NCI-H1417 (cell line): ENCODE measurements around the gene PROC.
A peak's percentile ranks its signal among the peaks of the same experiment; 100 is the strongest.
"Not testable (repeated sequence)": the region's sequence is repeated elsewhere in the genome, so short reads cannot be mapped to it uniquely, and the experiment has no call there.

Experiments used
- DNase-seq, 3 experiments: peaks; one replicate each; lab custom pipeline; 2025; lab: John Stamatoyannopoulos, UW

Gene PROC

DNA sequence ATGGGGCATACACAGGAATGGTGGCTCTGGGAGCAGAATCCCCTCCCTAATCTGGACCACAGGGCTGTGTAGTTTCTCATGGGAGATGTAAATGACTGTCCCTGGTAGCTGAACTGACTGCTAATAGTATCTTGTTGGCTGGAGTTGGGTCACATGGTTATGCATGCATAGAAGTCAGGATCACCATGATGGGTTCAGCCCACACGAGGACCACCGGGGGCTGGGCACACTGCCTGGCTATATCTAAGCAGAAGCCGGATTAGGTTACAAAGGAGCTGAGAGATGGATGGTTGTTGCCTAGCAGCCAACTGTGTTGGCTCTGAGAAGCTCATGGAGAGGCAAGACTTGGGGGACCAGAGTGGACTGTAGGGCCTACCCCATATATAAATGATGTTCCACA lies 23.7 kb upstream of the PROC start:
- peak in 1 of 3 experiments; percentile 3 for DNase-seq

DNA sequence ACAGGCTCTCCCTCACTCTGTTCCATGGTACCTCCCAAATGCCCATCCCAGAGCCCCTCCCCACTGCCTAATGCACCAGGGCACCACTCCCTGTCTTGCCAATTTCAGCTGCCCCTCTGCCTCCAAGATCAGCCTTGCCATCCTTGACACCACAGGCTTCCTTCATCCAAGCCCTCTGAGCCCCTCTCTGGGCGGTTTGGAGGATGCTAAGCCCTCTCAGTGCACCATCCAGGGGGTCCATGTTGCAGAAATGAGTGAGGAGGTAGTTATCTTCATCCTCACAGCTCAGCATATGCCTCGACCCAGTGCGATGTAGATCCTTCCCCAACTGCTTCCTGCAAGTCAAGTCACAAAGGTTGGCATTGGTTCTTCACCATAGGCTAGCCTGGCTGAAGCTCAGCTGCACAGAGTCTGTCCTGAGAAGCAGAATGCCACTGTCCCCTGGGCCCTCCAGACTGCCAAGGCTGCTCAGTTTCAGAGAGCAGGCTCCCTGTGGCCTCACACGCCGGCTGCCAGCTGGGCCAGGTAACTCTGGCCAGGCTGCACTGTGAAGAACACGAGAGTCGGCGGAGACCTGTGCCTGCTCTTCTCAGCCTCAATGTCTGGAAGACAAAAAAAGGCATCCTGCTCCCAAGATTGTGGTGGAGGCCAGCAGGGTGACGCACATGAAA lies 20.5 kb upstream of the PROC start:
- no peak for DNase-seq

DNA sequence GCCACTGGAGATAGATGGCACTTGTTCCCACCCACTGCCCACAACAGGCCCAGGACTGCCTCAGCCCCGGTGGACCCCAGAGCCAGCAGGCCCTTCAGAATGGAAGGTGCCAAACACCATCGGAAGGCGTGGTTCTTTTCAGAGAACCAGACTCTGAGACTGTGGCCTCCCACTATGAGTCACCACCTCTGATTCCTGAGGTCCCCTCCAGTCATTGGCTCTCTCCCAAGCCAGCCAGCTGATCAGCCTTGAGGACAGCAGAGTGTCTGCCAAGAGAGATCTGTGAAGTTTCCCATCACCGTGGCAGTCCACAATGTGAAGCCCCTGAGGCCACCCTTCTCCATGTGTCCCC lies 20.0 kb upstream of the PROC start:
- DNase-seq: no peak

DNA sequence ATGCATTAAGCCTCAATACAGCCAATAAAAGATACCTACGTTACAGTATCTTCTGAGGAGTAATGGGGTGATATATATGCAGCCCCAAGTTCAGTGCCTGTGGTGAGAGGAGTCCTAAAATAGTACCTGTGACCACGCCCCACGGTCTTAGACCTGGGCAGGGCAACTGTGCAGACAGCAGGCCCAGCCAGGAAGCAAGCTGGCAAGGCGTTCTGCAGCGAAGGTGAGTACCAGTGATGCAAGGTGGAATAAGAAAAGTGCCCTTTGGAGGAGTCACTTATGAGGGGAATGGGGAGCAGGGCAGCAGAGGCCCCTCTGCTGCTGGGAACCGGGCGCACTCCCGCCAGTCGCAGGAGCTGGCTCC lies 17.7 kb upstream of the PROC start:
- no peak for DNase-seq

DNA sequence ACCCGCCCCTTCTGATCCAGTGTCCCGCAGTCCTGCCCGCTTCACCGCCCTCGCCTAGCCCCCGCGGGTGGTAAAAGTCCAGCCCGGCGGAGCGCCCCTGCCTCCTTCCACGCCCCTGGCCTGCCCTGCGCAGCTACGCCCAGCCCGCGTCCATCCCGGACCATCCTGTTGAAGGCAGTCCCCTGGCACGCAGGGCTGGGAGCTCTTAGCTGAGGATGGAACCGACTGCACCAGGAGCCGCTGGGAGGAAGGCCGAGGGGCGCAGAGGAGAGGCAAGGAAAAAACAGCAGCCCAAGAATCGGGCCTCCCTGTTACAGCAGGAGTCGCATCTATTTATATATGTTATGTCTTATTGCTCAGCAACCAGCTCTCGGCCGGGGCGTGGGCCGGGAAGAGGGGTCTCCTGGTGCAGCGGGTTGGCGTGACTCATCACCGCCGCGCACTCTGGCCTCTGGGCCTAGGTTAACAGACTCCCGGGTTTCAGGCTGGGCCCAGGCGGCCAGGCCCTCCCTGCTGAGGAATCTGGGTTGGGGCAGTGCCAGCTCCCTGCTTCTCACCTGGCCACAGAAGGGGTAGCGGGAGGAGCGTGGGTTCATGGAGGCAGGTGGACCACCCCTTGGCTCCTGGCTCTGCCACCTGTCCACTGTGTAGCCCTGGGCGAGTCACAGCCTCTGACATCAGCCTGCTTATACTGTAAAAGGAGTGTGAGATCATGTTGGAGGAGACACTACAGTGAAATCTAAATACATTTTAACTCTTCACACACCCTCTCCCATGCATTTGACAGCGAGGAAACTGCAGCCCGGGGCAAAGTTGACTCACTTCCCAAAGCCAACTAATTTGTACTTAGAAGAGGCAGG lies 17.1 kb upstream of the PROC start:
- DNase-seq: no peak

DNA sequence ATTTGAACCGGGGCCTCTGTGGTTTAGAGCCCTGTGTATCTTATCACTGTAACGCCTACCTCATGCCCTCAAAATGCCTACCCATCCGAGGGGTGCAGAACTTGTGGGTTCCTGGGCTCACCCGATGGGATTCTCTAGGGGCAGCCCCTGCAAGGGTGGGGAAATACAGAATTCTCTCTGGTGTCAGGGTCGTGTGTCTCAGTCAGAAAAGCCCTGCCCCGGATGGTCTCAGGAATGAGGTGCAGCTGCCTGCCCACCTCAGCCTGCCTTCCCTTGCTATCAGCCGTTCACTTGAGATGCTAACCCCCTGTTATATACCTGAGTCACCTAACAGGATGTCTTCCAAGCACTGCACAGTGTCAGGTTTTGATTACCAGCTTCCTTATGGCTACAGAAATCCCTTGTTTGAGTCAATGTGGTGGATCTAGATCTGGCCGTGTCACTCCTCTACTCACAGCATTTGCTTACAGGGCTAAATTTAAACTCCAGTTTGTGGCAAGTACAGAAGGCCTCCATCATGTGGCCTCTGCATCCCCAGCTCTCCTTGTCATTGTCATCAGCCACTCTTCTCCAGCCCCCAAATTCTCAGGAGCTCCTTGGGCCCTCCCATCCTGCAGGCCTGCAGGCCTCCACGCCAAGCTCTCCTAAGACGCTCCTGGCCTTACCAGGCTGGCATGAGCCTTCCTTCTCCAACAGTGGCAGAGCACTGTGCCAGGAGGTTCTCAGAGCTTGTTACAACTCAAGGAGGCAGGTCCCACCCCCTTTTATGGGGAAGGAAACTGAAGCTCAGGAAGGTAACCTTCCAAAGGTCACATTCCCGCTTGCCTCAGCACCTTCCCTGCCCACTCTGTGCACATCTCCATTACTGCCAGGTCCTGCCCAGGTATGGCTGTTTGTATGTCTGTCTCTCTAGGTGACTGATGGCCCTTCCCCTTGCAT lies 16.2 kb upstream of the PROC start:
- DNase-seq: no peak

DNA sequence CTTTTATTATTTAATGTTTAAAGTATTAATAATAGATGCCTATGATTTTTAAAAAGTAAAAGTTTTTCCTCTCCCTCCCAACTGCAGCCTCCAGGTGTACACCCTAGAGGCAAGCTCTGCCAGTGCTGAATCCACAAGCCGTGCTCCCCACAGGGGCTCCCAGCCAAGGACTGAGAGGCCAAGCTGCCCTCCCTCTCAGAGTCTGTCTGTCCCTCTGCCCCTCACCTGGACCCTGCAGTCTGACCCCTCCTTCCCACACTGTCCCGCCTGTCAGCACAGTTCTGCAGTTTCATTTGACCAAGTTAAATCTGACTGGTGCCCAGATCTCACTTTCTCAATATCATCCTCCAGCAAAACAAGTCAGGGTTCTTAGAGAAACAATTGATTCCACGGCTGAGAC lies 14.8 kb upstream of the PROC start:
- no peak for DNase-seq

DNA sequence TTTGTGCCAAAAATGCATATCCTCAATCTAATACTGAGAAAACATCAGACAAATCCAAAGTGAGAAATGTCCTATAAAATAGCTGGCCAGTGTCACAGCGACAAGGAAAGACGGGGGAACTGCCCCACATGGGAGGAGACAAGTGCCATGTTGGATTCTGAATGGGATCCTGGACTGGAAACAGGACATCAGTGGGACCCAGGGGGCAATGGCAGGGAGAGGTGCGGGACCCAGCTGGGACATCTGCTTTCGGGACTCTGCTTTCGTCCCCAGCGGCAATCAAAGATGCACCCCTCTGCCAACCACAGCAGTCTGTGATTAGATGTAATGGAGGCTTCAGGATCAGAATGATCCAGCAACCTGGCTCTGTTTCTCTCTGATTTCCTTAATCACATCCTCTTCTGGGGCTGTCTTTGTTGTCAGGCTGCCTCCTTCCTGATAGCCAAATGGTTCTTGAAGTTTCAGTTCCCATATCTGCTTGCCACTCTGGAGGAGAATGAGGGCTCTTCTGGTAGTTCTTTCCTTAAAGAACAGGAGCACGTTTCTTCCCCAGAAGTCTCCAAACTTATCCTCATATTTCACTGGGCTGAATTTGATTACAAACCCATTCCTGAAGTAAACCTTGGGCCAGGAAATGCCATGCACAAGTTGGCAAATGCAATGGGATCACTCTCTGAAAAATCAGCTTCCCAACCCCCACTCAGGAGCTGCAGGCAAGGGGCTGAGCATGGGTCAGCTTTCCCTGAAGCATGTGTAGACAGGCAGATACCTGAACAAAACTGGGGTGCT lies 13.6 kb upstream of the PROC start:
- no peak for DNase-seq

DNA sequence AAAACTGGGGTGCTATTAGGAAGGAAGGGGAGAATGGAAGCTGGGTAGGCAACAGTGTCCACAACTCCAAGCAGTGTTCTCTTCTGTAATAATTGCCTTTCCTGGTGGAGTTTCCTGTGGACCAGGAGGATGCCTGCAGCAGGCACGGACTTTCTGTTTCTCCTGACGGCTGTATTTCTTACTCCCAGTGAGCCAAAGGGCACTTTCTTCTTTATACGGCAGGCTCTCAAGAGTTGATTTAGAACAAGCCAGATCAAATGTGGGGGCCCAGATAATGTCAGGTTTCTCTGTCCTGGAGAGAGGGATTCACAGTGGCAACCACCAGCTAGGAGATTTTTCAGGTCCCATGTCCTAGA lies 13.0 kb upstream of the PROC start:
- no peak for DNase-seq

DNA sequence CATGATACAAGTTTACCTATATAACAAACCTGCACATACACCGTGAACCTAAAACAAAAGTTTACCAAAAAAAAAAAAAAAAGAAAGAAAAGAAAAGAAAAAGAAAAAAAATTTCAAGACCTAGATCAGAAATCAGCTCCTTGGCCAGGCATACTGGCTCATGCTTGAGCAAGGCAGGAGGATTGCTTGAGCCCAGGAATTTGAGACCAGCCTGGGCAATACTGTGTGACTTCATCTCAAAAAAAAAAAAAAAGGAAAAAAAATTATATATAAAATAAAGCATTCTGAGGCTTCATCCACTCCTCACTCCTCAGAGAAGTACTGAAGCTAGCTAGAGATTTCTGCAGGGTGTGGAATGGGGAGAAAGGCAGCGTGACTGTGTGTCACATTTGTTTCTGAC lies 11.8 kb upstream of the PROC start:
- DNase-seq: no peak

DNA sequence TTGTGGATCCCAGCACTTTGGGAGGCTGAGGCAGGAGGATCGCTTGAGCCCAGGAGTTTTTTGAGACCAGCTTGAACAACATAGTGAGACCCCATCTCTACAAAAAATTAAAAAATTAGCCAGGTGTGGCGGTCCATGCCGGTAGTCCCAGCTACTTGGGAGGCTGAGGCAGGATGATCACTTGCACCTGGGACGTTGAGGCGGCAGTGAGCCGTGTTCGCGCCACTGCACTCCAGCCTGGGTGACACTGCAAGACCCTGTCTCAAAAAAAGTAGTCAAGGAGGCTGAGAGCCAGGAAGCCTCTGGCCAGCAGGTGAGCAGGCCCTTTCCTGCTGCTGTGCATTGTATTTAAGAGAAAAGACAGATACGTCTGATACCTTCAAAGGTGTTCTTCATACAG lies 11.1 kb upstream of the PROC start:
- no peak for DNase-seq

DNA sequence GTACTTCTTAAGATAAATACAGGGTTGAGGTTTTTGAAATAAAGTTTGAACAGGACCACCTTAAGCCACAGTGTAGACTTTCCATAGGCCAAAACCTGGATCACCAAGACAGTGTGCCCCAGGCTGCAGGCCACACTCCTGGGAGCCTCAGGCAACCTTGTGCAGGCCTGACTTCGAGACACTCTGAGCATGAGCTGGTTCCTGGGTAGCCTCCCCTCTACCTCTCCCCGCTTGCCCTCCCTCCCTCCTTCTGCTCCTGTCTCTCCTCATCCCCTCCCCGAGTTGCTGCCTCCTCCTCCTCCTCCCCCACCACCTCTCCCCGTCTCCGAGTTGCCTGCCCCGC lies 10.6 kb upstream of the PROC start:
- DNase-seq: no peak

DNA sequence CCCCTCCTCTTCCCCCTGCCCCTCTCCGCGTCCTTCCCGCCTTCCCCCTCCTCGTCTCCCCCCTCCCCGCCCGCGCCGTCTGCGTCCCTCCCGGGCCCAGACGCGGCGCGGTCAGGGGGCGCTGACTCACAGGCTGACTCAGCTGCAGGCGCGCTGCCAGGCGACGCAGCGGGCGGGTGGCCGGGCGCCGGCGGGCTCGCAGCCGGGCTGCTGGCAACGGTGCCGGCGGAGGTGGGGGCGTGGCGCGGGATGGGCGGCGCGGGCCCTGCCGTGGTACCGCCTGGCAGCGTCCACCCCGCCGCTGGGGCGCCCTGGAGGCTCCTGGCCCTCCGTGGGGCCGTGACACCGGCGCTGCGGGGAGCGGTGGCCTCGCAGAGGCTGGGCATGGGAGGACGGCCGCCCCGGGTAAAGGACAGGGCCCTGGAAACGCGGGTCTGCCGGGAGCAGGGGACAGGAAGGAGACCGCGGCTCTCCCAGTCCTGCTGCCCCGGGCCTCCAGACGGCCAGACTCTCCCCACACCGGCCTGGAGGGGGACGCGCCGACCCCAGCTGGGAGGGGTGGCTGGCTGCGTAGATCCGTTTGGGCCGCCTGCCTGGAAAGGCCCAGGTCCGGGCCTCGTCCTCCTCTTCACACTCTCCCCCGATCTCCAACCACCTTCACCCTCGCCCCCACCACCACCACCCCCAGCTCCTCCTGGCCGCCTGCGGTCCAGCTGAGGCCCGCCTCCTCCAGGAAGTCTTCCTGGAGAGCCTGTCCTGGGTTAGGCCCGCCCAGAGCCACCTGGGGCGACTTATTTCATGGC lies 10.0 kb upstream of the PROC start:
- peak; percentile 69 to 94 (median 92) for DNase-seq

DNA sequence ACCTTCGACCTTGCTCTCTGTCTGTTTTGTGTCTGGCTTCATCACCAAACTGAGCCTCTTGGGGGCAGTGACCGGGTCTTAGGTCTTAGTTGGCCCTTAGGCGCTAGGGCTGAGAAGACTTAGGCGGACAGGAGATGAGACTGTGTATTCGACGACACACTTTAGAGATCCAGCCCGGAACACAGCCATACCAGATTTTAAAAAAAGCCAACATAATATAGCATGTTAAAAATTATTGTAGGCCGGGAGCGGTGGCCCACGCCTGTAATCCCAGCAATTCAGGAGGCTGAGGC lies 9.5 kb upstream of the PROC start:
- peak in 1 of 3 experiments; percentile 47 for DNase-seq

DNA sequence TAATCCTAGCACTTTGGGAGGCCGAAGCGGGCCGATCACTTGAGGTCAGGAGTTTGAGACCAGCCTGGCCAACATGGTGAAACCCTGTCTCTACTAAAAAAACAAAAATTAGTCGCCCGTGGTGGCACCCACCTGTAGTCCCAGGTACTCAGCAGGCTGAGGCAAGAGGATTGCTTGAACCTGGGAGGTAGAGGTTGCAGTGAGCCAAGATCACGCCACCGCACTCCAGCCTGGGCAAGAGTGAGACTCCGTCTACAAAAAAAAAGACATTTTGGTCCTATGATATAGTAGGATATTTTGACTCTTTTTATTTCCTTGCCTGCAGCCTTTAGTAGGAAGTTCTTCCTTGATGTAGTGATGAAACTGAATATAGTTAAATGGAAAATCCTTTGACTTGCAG lies 8.5 kb upstream of the PROC start:
- not testable (repeated sequence) for DNase-seq

DNA sequence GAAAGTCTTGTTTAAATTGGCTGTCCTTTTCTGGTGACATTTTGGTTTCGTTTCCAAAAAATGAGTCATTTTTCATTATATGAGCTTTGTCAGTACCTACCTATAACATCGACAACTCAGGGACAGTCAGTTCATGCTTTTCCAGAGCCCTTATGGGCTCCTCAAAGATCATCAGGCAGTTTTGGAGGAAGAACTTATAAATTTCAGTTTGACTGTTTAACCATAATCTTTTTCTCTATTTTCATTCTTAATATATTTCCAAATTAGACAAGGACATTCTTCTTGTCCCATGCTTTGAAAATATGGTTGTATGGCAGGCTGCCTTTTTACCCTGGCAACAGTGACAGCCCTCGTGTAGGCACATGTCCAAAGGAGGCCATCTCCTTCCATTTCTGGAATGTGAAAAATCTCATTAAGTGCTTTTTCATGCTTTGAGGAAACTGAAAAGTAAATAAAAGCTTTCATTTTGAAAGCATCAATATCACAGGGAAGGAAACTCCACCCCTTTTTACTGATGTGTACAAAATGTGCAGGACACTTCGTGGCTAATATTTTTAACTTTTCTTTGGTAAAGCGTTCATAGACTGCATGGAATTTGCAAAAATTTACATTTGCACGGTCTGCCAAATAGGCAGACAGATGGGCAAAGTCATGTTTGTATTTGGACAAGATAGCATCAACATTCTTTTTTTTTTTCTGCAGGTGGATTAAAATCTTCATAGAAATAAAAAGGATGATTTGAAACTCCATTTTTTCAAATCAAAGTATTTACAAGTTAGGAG lies 7.2 kb upstream of the PROC start:
- DNase-seq: no peak

DNA sequence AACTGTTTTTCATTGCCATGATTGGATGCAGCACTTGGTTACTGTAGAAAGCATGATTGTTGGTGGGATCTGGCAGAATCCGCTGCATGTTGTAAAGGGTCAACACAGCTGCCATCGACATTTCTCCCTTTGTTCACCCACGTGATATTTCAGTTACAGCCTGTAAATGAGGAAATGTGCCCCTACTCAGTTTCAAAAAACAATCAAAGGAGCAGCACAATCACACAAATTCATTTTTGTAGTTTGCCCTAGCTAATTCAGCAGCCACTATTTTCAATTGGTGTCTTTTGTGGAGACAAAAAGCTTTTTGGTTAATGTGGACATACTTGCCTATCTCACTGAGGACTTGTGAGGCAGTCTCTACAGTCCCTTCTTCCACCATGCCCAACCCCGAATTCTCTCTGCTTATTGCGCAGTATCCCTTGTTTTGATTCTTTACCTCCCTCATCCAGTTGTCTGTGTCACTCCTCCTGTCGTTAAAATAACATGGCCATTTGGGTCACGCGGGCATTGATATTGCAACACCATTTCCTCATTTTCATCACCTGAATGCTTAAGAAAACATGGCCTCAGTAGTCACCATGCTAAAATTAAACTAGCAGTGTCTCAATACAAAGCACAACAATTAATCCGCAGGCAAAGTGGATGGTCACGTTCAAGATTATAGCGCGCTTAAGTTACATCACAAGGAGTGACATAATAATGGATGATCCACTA lies 6.4 kb upstream of the PROC start:
- peak in 1 of 3 experiments; percentile 4 for DNase-seq

DNA sequence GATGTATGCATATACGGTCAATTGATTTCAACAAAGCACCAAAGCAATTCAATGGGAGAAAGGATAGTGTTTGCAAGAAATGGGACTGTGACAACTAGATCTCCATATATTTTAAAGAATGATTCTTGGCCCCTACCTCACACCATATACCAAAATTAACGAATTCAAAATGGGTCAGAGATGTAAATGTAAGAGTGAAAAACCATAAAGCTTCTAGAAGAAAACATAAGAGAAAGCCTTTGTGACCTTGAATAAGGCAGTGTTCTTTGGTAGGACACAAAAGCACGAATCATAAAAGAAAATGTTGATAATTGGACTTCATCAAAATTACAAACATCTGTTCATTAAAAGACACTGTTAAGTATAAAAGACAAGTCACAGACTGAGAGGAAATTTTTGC lies 5.0 kb upstream of the PROC start:
- no peak for DNase-seq

DNA sequence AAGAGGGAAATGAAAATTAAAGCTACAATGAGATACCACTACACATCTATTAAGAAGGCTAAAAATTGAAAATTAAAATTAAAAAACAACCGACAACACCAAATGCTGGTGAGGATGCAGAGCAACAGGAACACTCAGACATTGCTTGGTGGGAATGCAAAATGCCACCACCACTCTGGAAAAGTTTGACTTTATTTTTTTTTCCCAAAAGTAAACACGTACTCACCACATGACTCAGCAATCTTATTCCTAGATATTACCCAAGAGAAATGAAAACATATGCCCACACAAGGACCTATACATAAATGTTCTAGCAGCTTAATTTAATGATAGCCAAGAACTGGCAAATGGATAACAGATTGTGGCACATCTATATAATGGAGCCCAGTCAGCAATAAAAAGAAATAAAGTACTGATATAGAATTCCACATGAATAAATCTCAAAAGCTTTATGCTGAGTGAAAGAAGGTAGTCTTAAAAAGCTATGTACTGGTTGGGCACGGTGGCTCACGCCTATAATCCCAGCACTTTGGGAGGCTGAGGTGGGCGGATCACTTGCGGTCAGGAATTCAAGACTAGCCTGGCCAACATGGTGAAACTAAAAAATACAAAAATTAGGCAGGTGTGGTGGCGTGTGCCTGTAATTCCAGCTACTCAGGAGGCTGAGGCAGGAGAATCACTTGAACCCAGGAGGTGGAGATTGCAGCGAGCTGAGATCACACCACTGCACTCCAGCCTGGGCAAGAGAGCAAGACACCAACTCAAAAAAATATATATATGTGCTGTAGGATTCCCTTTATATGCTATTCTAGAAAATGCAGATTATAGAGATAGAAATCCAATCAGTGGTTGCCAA lies 4.2 kb upstream of the PROC start:
- DNase-seq: no peak
